Upper lobe of left lung (tissue), 4 donors: ENCODE measurements around the gene CRYGA.

ENCODE experiments used
- CTCF ChIP-seq, 6 experiments: fragments of 450-650 bp in 4 of 6; fragments of 200-600 bp in 2 of 6; sonication (generic) in 2 of 6; IDR thresholded peaks; one replicate each; pipeline ENCODE4 v1.5.1; 2016 to 2019; ENCODE audit warnings: antibody characterized with exemption in 6 of 6
- EP300 ChIP-seq, 4 donors: sonication (generic); formaldehyde crosslinking; IDR thresholded peaks; one replicate each; pipeline ENCODE4 v1.5.1; 2017; ENCODE audit warnings: antibody characterized with exemption in 4 of 4, control low read depth in 2 of 4
- POLR2AphosphoS5 ChIP-seq, 2 donors: sonication (generic); formaldehyde crosslinking; IDR thresholded peaks; one replicate each; pipeline ENCODE4 v1.5.1; 2017; ENCODE audit warnings: antibody characterized with exemption in 2 of 2

GRCh38 chr2:208163489-208163888, at the start of gene CRYGA:
- TF ChIP-seq POLR2AphosphoS5 (IDR thresholded peaks at IDR 0.05) (no peak), CTCF (IDR thresholded peaks at IDR 0.05) (no peak), EP300 (IDR thresholded peaks at IDR 0.05) (no peak)
